ENCODE data around the gene ZNF467. TPM values are rescaled to one million over a fixed set of nuclear protein-coding genes. Genes with fewer than 3 reads are reported as not detected.

Gene ZNF467
- total RNA-seq, 1 donor from 2014 or later: 0.20 TPM

- H3K4me1 Mint-ChIP-seq: peaks cover 15% of the 10 kb centered on the region
- H3K36me3 Mint-ChIP-seq (ENCODE audit: low read depth): peaks cover 17% of the 10 kb centered on the region
- H3K4me3 Mint-ChIP-seq: no peak overlapping the region
- H3K9me3 Mint-ChIP-seq: no peaks in the 10 kb centered on the region
- CTCF ChIA-PET: no interaction called here
- ATAC-seq (ENCODE audit: low read depth) (no peak), DNase-seq (no peak)
- no peak overlapping the region for H3K27ac Mint-ChIP-seq
- POLR2A ChIA-PET: no interaction called here
- intact Hi-C loops (cut with micrococcal nuclease): no loop called here
- H3K27me3 Mint-ChIP-seq: peaks cover 16% of the 10 kb centered on the region
- no peak for TF ChIP-seq CTCF (IDR thresholded peaks at IDR 0.05)
Observed at GRCh38 chr7:149735779-149736477, 37.5 kb downstream of the ZNF467 start.

GRCh38 chr7:149735181-149735602 lies 38.2 kb downstream of the ZNF467 start:
- ChIA-PET CTCF (no interaction called here), POLR2A (no interaction called here)
- intact Hi-C loops (cut with micrococcal nuclease): no loop called here
- no peak overlapping the region for H3K27ac Mint-ChIP-seq
- H3K36me3 Mint-ChIP-seq (ENCODE audit: low read depth): peaks cover 22% of the 10 kb centered on the region
- DNase-seq: no peak
- no peak overlapping the region for H3K4me3 Mint-ChIP-seq
- no peak for ATAC-seq (ENCODE audit: low read depth)
- peaks cover 15% of the 10 kb centered on the region for H3K4me1 Mint-ChIP-seq
- no peak for TF ChIP-seq CTCF (IDR thresholded peaks at IDR 0.05)
- no peaks in the 10 kb centered on the region for H3K9me3 Mint-ChIP-seq
- peaks cover 10% of the 10 kb centered on the region for H3K27me3 Mint-ChIP-seq

GRCh38 chr7:149734791-149735075 lies 38.7 kb downstream of the ZNF467 start:
- intact Hi-C loops (cut with micrococcal nuclease): no loop called here
- no peak for TF ChIP-seq CTCF (IDR thresholded peaks at IDR 0.05)
- no peak for ATAC-seq (ENCODE audit: low read depth)
- no peaks in the 10 kb centered on the region for H3K9me3 Mint-ChIP-seq
- H3K27me3 Mint-ChIP-seq: peaks cover 8% of the 10 kb centered on the region
- H3K4me1 Mint-ChIP-seq: peaks cover 15% of the 10 kb centered on the region
- no peak overlapping the region for H3K4me3 Mint-ChIP-seq
- no peak overlapping the region for H3K27ac Mint-ChIP-seq
- DNase-seq: no peak
- CTCF ChIA-PET: no interaction called here
- POLR2A ChIA-PET: no interaction called here
- peaks cover 22% of the 10 kb centered on the region for H3K36me3 Mint-ChIP-seq (ENCODE audit: low read depth)

DNA sequence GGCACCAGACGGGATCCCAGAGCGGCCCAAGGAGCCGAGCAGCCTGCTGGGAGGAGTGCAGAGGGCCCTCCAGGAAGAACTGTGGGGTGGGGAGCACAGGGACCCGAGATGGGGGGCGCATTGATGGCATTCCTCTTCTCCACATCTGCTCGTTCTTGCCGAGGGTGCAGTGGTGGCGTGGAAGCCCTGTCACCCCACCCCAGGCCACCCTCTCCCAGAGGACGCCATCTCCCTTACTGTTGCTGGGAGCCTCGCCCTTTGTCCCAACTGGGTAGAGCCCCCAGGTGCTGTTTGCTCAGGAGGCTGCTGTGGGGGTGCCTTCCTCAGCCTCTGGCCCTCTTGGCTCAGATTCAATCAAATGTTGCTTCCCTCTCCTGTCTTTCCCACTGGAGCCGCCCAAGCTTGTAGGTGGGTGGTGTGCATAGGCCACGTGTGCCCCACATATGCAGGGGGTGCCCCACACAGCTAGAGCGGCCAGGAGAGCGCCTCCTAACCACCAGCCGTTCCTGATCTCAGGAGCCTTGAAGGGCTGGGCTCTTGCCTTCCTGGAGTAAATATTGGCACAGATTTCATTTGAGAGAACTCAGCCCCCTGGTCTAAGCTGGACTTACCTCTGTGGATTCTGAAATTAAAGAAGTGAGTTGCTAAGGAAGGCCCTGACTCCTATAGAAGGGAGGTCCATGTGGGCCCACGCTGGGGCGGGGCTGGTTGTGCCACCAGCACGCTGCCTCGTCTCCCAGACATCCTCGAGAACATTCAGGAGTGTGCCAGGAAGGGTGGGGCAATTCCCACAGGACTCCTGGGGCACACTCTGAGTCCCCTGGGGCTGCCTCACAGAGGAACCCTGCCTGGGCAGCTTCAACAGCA lies 39.2 kb downstream of the ZNF467 start:
- TF ChIP-seq CTCF (IDR thresholded peaks at IDR 0.05): no peak
- Mint-ChIP-seq H3K4me3 (no peak overlapping the region), H3K9me3 (no peaks in the 10 kb centered on the region), H3K4me1 (peaks cover 15% of the 10 kb centered on the region), H3K36me3 (ENCODE audit: low read depth) (peaks cover 27% of the 10 kb centered on the region), H3K27me3 (peaks cover 8% of the 10 kb centered on the region), H3K27ac (no peak overlapping the region)
- ChIA-PET POLR2A (no interaction called here), CTCF (no interaction called here)
- intact Hi-C loops (cut with micrococcal nuclease): no loop called here
- DNase-seq (no peak), ATAC-seq (ENCODE audit: low read depth) (peak; percentile 18)

DNA sequence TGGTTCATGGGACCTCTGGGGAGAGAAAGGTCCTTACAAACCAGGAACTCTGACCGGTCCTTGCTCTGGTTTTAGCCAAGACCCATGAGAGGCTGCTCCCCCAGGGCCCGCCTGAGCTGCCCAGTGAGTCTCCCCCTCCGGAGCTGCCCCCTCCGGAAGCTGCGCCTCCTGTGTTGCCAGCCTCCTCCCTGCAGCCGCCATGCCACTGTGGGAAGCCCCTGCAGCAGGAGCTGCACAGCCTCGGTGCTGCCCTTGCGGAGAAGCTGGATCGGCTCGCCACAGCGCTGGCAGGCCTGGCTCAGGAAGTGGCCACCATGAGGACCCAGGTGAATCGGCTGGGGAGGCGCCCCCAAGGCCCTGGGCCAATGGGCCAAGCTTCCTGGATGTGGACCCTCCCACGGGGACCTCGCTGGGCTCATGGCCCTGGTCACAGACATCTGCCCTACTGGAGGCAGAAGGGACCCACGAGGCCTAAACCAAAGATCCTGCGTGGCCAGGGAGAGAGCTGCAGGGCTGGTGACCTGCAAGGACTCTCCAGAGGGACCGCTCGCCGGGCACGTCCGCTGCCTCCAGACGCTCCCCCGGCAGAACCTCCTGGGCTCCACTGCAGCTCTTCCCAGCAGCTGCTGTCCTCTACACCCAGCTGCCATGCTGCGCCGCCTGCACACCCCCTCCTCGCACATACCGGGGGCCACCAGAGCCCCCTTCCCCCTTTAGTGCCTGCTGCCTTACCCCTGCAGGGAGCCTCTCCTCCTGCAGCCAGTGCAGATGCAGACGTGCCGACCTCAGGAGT lies 40.1 kb downstream of the ZNF467 start:
- H3K4me1 Mint-ChIP-seq: peaks cover 15% of the 10 kb centered on the region
- ChIA-PET POLR2A (no interaction called here), CTCF (no interaction called here)
- peaks cover 29% of the 10 kb centered on the region for H3K36me3 Mint-ChIP-seq (ENCODE audit: low read depth)
- intact Hi-C loops (cut with micrococcal nuclease): no loop called here
- TF ChIP-seq CTCF (IDR thresholded peaks at IDR 0.05): no peak
- ATAC-seq (ENCODE audit: low read depth): no peak
- H3K27me3 Mint-ChIP-seq: peaks cover 5% of the 10 kb centered on the region
- DNase-seq: peak; percentile 13
- no peak overlapping the region for H3K27ac Mint-ChIP-seq
- H3K9me3 Mint-ChIP-seq: no peaks in the 10 kb centered on the region
- H3K4me3 Mint-ChIP-seq: no peak overlapping the region
